IPS DF 19.7 (cell line): ENCODE measurements around the gene SH3GLB2.

ENCODE experiments used
- DNase-seq: peaks from one replicate; pipeline ENCODE4 v3.0.0-alpha.2; 2013; ENCODE audit warnings: low read depth, low spot score

SH3GLB2 gene

GRCh38 chr9:129028192-129028966 lies at the start of gene SH3GLB2:
SH3GLB2 (minus strand) TSS chr9:129028331; CDS start chr9:129028154, 177 bp downstream.
- no peak for DNase-seq

GRCh38 chr9:129077236-129077635 lies 49.1 kb upstream of the SH3GLB2 start:
- DNase-seq = no peak

GRCh38 chr9:129076640-129077037 lies 48.5 kb upstream of the SH3GLB2 start:
- no peak for DNase-seq

DNA sequence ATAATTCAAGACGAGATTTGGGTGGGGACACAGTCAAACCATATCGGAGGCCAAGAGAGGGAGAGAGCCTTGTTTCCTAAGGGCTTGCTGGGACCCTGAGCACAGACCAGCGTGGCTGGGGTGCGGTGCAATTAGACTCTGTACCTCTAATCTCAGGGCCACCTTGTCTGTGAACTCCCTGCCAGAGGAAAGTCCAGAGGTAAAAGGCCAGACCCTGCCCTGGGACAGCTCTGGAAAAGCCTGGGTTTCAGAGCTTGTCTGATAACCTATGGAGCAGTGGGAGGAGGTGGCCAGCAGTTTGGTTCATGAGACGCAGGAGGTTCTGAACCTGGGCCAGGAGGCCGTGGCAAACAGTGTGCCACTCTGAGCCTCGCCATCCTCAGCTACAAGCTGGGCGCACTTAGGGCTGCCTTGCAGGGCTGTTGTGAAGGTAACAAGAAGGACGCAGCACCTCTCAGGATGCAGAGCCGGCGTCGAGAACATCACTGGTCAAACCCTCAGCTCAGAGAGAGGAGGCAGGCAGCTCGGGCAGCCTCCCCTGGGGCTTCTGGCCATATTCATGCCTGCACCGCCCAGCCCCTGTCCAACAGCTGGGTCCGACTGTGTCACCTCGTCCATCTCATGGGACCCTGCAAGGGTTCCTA lies 48.0 kb upstream of the SH3GLB2 start:
- no peak for DNase-seq

DNA sequence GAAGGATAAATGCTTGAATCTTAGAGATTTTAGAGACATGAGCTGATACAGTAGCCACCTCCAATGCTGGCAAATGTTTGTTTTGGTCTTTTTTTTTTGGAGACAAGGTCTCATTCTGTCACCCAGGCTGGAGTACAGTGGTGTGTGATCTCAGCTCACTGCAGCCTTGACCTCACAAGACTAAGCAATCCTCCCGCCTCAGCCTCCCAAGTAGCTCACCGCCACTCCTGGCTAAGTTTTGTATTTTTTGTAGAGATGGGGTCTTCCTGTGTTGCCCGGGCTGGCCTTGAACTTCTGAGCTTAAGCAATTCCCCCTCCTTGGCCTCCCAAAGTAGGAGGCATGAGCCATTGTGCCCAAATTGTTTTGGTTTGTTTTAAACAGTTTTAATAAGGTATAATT lies 46.0 kb upstream of the SH3GLB2 start:
- DNase-seq = no peak

DNA sequence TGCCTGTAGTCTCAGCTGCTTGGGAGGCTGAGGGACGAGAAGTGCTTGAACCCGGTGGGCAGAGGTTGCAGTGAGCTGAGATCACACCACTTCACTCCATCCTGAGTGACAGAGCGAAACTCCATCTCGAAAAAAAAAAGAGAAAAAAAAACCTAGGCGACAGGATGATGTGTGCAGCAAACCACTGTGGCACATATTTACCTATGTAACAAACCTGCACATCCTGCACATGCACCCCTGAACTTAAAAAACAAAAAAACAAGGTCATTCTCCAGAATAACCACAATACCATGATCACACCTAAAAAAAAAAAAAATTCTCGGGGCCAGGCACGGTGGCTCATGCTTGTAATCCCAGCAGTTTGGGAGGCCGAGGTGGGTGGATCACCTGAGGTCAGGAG lies 45.3 kb upstream of the SH3GLB2 start:
- DNase-seq = no peak

DNA sequence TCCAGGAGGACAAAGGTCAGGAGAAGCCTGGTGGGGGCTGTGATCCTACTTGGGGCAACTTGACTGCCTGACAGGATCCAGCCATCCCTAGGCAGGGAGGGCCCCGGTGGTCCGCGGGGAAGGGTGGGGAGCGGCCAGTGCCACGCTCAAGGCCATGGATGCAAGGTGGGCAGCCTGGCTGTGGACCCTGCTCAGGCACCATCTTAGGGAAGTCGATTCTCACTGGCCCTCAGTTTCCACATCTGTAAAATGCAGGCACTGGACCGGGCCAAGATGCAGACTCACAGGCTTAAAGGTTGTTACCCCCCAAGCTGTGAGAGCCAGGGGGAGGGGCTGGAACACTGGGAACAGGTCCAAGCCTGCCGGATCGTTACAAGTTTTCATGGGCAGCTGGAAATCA lies 44.0 kb upstream of the SH3GLB2 start:
- DNase-seq = no peak

GRCh38 chr9:129071526-129072126 lies 43.5 kb upstream of the SH3GLB2 start:
- peak; percentile 79 for DNase-seq

GRCh38 chr9:129070696-129071525 lies 42.8 kb upstream of the SH3GLB2 start:
- no peak for DNase-seq

- DNase-seq = no peak
Measured at GRCh38 chr9:129069862-129070641, 41.9 kb upstream of the SH3GLB2 start.

- no peak for DNase-seq
Measured at GRCh38 chr9:129068990-129069861, 41.1 kb upstream of the SH3GLB2 start.

DNA sequence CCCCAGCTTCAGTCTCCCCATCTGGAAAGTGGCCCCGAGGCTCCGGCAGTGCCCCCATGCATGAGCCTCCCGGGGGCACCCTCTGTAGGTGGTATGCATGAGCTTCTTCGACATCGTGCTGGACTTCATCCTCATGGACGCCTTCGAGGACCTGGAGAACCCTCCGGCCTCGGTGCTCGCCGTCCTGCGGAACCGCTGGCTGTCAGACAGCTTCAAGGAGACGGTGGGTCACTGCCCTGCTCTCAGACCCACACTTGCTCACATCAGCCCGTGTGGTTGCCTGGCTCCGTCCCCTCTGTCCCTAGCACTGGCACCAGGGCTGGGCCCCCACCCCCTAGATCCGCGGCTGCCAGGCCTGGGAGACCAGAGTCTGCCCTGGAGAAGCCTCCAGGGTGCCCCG lies 40.0 kb upstream of the SH3GLB2 start:
- no peak for DNase-seq

DNA sequence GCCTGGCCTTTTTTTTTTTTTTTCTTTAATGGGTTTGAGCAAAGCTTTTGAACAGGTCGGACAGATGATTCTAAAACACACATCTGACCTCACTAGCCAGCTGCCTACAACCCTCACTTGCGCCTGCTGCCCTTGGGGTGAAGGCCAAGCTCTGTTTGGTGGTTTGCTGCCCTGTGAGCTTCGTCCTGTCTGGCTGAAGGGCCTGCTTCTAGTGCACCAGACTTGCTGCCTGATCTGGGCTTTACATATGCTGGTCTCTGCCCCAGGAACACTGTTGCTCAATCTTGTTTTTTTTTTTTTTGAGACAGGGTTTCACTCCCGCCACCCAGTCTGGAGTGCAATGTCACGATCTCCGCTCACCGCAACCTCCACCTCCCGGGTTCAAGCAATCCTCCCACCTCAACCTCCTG lies 36.4 kb upstream of the SH3GLB2 start:
- DNase-seq = no peak

- no peak for DNase-seq
Measured at GRCh38 chr9:129063061-129063460, 34.9 kb upstream of the SH3GLB2 start.

DNA sequence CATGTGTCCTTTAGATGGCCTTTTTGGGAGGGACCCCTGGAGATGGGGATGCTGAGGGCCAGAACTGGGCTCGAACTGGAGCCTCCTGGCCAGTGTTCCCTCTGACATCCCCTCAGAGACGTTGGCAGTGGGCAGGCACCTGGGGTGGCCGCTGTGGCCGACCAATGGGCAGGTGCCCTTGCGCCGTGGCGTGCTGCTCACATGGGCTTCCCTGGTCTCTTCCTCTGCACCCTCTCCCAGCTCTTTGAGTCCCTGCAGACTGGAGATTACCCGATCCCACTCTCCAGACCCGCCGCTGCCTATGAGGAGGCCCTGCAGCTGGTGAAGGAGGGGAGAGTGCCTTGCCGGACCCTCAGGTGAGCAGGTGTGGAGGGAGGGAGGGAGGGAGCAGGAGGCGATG lies 32.9 kb upstream of the SH3GLB2 start:
- no peak for DNase-seq

GRCh38 chr9:129059796-129060785 lies 32.0 kb upstream of the SH3GLB2 start:
- DNase-seq = no peak

- no peak for DNase-seq
Measured at GRCh38 chr9:129058965-129059795, 31.0 kb upstream of the SH3GLB2 start.
